Panc1 (cell line): Measurements from ENCODE around the gene SPEM3. TPM values are rescaled to one million over a fixed set of nuclear protein-coding genes. Genes with fewer than 3 reads are reported as not detected.

ENCODE experiments used
- ATAC-seq: fragments of 200-7000 bp; cut with Tn5 transposase; 2 replicates; pipeline ENCODE4 v1.9.1; 2020; ENCODE audit warnings: mild to moderate bottlenecking, moderate library complexity
- BruUV-seq: library from RNA; stranded (reverse); fragments of 400-500 nt; replicated peaks from 2 replicates; lab custom pipeline; 2021; lab: Mats Ljungman, UMichigan
- CTCF ChIA-PET: fragments of 300-600 bp; sonication (Branson Sonifier 250); formaldehyde crosslinking; loops from one replicate; lab custom pipeline; 2022; ENCODE audit warnings: antibody characterized with exemption; lab: Charles Lee
- POLR2A ChIA-PET: fragments of 300-600 bp; sonication (Branson Sonifier 250); formaldehyde crosslinking; loops from one replicate; lab custom pipeline; 2022; ENCODE audit warnings: antibody characterized with exemption; lab: Charles Lee
- DNase-seq: peaks from one replicate; pipeline ENCODE4 v3.0.0-alpha.2; 2010; ENCODE audit warnings: low read depth, low spot score
- H3K27ac ChIP-seq: 2 replicates; pipeline ENCODE4 v1.5.1; 2011; ENCODE audit warnings: mild to moderate bottlenecking, low read length, inconsistent platforms
- H3K27me3 ChIP-seq: fragments of 200-500 bp; sonication (Bioruptor generic); 2 replicates; pipeline ENCODE4 v1.6.0; 2014; ENCODE audit warnings: low read length, inconsistent platforms; ENCODE audit not compliant: control insufficient read depth, insufficient read depth
- H3K36me3 ChIP-seq: fragments of 200-500 bp; sonication (Bioruptor generic); 2 replicates; pipeline ENCODE4 v1.5.1; 2014; ENCODE audit warnings: inconsistent platforms, mild to moderate bottlenecking, low read length, moderate library complexity; ENCODE audit not compliant: control insufficient read depth, insufficient read depth
- H3K4me1 ChIP-seq: 2 replicates; pipeline ENCODE4 v1.5.1; 2011; ENCODE audit warnings: inconsistent platforms, mild to moderate bottlenecking, low read length, moderate library complexity; ENCODE audit not compliant: control insufficient read depth, insufficient read depth
- H3K4me3 ChIP-seq, 2 experiments: 2 replicates each; pipeline ENCODE4 v1.5.1; 2011 to 2012; ENCODE audit warnings: low read depth in 2 of 2, low read length in 2 of 2, mild to moderate bottlenecking in 2 of 2, inconsistent platforms in 1 of 2, moderate library complexity in 1 of 2
- H3K9me3 ChIP-seq: fragments of 200-500 bp; sonication (Bioruptor generic); 2 replicates; pipeline ENCODE4 v1.5.1; 2014; ENCODE audit warnings: low read depth, mild to moderate bottlenecking, inconsistent platforms, low read length, moderate library complexity; ENCODE audit not compliant: control insufficient read depth, insufficient read depth
- POLR2AphosphoS5 ChIP-seq: IDR thresholded peaks from 2 replicates; pipeline ENCODE4 v1.6.1; 2012; ENCODE audit warnings: mild to moderate bottlenecking, low read depth, low read length, moderate library complexity
- SIN3A ChIP-seq: IDR thresholded peaks from 2 replicates; pipeline ENCODE4 v1.6.1; 2012; ENCODE audit warnings: low read depth, mild to moderate bottlenecking, low read length, moderate library complexity, borderline replicate concordance; ENCODE audit not compliant: insufficient read depth
- TCF7L2 ChIP-seq: IDR thresholded peaks from 2 replicates; pipeline ENCODE4 v1.6.1; 2011; ENCODE audit warnings: mild to moderate bottlenecking, low read depth, low read length, inconsistent platforms
- in situ Hi-C: cut with HindIII; loops from 2 replicates; pipeline ENCODE4 v1.10.0; 2016; ENCODE audit warnings: low sequenced_read_pairs, low pct_unique_long_range_greater_than_20kb
- intact Hi-C: fragments of 100-400 bp; cut with micrococcal nuclease; formaldehyde crosslinking; loops from one replicate; pipeline ENCODE4 v1.10.0; 2022; ENCODE audit not compliant: unreplicated experiment
- total RNA-seq: library from RNA; stranded (reverse); gene quantifications from one replicate; pipeline ENCODE4 v1.2.1, GENCODE V29; 2021; ENCODE audit not compliant: unreplicated experiment
- TF ChIP-seq, protein P1 (sequence below): fragments of 450-650 bp; IDR thresholded peaks from 2 replicates; pipeline ENCODE4 v1.5.1; 2017; ENCODE audit warnings: mild to moderate bottlenecking
- TF ChIP-seq, protein P2 (sequence below), 2 experiments: IDR thresholded peaks; 2 replicates each; pipeline ENCODE4 v1.6.1; 2011 to 2012; ENCODE audit warnings: low read depth in 2 of 2, control low read depth in 1 of 2, low read length in 1 of 2, mild to moderate bottlenecking in 1 of 2, moderate library complexity in 1 of 2; ENCODE audit not compliant: insufficient read depth in 1 of 2

SPEM3 gene
- total RNA-seq, 1 experiment from 2014 or later = not detected

DNA sequence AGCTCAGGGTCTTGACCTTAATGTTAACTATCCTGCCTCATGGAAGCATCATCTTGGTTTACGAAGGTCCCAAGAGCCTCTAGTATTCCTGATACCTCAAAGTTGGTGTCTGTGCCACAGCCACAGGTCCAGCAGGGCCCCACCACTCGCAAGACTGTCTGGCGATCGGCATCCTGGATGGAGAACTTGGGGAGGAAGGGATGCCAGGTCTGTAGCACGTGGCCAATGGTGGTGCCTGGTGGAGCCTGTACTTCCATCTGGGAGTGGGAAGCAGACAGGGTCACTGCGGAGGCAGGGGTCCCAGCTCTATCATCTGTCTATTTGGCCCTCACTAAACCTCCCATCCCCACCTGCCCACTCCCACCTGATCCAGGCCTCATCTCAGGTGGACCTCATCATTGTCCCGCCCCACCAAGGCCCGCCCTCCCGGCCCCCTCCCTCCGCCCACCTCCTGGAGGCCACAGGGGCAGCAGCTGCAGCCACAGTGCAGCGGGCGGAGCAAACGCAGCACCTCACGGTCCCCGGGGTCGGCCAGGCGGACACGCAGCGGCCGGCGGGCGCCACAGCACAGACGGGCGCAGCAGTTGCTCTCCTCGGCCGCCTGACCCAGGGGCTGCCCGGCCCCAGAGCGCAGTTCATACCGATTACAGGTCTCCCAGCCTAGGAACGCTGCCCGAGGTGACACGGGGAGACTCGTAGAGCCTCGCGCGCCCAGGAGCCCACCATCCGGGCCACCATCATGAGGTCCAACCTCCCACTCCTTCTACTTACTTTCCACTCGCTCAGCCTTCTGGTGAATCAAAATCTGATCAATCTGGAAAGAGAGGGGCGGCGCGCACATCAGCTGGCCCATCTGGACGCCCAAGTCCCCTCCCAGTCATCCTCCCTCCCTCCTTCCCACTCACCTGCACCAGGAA is 35.7 kb upstream of the SPEM3 start:
- TF ChIP-seq TCF7L2 (no peak), POLR2AphosphoS5 (no peak), SIN3A (no peak)
- TF ChIP-seq, protein P1, sequence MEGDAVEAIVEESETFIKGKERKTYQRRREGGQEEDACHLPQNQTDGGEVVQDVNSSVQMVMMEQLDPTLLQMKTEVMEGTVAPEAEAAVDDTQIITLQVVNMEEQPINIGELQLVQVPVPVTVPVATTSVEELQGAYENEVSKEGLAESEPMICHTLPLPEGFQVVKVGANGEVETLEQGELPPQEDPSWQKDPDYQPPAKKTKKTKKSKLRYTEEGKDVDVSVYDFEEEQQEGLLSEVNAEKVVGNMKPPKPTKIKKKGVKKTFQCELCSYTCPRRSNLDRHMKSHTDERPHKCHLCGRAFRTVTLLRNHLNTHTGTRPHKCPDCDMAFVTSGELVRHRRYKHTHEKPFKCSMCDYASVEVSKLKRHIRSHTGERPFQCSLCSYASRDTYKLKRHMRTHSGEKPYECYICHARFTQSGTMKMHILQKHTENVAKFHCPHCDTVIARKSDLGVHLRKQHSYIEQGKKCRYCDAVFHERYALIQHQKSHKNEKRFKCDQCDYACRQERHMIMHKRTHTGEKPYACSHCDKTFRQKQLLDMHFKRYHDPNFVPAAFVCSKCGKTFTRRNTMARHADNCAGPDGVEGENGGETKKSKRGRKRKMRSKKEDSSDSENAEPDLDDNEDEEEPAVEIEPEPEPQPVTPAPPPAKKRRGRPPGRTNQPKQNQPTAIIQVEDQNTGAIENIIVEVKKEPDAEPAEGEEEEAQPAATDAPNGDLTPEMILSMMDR = no peak
- TF ChIP-seq, protein P2, sequence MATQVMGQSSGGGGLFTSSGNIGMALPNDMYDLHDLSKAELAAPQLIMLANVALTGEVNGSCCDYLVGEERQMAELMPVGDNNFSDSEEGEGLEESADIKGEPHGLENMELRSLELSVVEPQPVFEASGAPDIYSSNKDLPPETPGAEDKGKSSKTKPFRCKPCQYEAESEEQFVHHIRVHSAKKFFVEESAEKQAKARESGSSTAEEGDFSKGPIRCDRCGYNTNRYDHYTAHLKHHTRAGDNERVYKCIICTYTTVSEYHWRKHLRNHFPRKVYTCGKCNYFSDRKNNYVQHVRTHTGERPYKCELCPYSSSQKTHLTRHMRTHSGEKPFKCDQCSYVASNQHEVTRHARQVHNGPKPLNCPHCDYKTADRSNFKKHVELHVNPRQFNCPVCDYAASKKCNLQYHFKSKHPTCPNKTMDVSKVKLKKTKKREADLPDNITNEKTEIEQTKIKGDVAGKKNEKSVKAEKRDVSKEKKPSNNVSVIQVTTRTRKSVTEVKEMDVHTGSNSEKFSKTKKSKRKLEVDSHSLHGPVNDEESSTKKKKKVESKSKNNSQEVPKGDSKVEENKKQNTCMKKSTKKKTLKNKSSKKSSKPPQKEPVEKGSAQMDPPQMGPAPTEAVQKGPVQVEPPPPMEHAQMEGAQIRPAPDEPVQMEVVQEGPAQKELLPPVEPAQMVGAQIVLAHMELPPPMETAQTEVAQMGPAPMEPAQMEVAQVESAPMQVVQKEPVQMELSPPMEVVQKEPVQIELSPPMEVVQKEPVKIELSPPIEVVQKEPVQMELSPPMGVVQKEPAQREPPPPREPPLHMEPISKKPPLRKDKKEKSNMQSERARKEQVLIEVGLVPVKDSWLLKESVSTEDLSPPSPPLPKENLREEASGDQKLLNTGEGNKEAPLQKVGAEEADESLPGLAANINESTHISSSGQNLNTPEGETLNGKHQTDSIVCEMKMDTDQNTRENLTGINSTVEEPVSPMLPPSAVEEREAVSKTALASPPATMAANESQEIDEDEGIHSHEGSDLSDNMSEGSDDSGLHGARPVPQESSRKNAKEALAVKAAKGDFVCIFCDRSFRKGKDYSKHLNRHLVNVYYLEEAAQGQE (IDR thresholded peaks at IDR 0.05; ENCODE audit: insufficient read depth in 1 of 2, low read depth in 2 of 2, low read length in 1 of 2) = no peak
- Histone ChIP-seq H3K9me3 (no peaks in the 10 kb centered on the region), H3K4me1 (no peaks in the 10 kb centered on the region), H3K36me3 (no peaks in the 10 kb centered on the region), H3K27ac (peak overlapping the region; percentile 73; the same call in 1 of the 2 replicates), H3K27me3 (no peaks in the 10 kb centered on the region), H3K4me3 (peak overlapping the region; percentile 71 to 82)
- no TSS peak for BruUV-seq
- DNase-seq (no peak), ATAC-seq (no peak)
- POLR2A ChIA-PET = no interaction called here
- CTCF ChIA-PET = no interaction called here
- in situ Hi-C loops = no loop called here
- intact Hi-C loops = no loop called here

DNA sequence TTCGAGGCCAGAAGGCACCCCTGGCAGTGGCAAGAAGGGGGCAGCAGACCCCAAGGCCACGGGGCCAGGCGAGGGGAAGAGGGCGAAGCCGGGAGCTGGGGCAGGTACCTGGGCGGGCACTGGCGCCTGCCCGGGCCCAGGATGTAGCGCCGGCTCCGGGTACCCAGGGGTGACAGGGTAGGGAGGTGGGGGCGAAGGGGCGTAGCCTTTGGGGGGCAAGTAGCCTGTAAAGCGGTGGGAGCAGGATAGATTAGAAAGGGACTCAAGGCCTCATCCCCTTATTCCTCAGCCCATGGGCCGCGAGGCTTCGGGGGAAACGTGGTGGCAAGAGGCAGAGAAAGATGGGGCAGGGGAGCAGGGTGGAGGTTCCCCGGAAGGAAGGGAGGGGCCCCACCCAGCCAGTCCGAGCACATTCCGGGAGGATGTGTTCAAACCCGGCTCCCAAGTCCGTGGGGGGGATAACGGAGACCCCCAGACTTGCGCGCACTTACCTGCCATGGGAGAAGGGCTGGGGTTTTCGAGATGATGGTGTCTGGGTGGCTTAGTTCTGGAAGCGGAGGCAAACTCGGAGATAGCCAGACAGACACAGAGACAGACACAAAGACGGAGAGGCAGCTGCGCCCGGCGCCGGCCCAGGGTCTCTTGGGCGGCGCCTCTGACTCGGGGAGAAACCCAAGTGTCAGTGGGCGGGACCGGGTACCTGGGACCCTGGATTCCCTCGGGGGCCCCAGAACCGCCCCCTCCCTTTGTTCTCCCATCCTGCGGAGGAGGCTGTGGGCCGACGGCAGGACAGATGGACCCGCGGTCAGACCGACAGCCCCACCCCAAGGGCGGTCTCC is 34.8 kb upstream of the SPEM3 start:
- in situ Hi-C loops (no loop called here), intact Hi-C loops (no loop called here)
- Histone ChIP-seq H3K4me1 (no peaks in the 10 kb centered on the region), H3K27ac (peak overlapping the region; percentile 73), H3K9me3 (no peaks in the 10 kb centered on the region), H3K36me3 (no peaks in the 10 kb centered on the region), H3K4me3 (peak overlapping the region; percentile 71 to 82), H3K27me3 (no peaks in the 10 kb centered on the region)
- BruUV-seq = no TSS peak
- no peak for TF ChIP-seq TCF7L2
- no peak for TF ChIP-seq POLR2AphosphoS5
- TF ChIP-seq SIN3A = 0 out of 2 replicates have a peak, but pooled peaks have one; percentile 49
- TF ChIP-seq, protein P1 = no peak
- TF ChIP-seq, protein P2 (IDR thresholded peaks at IDR 0.05; ENCODE audit: insufficient read depth in 1 of 2, low read depth in 2 of 2, low read length in 1 of 2) = no peak
- no peak for DNase-seq
- ChIA-PET CTCF (interaction anchor here (0.7 kb wide), 1 partner anchor 38 kb away, joined by 4 read pairs; no protein-coding TSS in a partner anchor), POLR2A (interaction anchor here (0.6 kb wide), 2 partner anchors 12 to 42 kb away, joined by 3 read pairs; partner anchors contain the start of gene TMEM102)
- ATAC-seq = peak; percentile 52
